Right lobe of liver (tissue), 6 donors: Measurements from ENCODE around the gene ZNF180. TPM values are rescaled to one million over a fixed set of nuclear protein-coding genes. Genes with fewer than 3 reads are reported as not detected.

Experiments used
- ATAC-seq, 4 donors: fragments of 200-7000 bp; cut with Tn5 transposase; one replicate each; pipeline ENCODE4 v1.9.1; 2020; ENCODE audit warnings: mild to moderate bottlenecking in 4 of 4, moderate library complexity in 4 of 4
- DNase-seq, 3 donors: peaks; one replicate each; pipeline ENCODE4 v3.0.0-alpha.2; 2020
- H3K27ac ChIP-seq, 3 donors: fragments of 200-600 bp; one replicate each; pipeline ENCODE4 v1.8.0; 2022
- H3K27me3 ChIP-seq, 2 donors: fragments of 200-600 bp; one replicate each; pipeline ENCODE4 v1.8.0; 2022
- H3K36me3 ChIP-seq, 4 donors: fragments of 200-600 bp; sonication (generic) in 1 of 4; one replicate each; pipeline versions ENCODE4 v1.5.1 to v1.8.0; 2017 to 2022; ENCODE audit warnings: control low read depth in 1 of 4
- H3K4me1 ChIP-seq, 4 donors: fragments of 200-600 bp; sonication (generic) in 1 of 4; one replicate each; pipeline versions ENCODE4 v1.5.1 to v1.8.0; 2017 to 2022; ENCODE audit warnings: control low read depth in 1 of 4
- H3K4me3 ChIP-seq, 3 donors: fragments of 200-600 bp; one replicate each; pipeline ENCODE4 v1.8.0; 2022
- H3K9me3 ChIP-seq, 4 donors: fragments of 200-600 bp; sonication (generic) in 1 of 4; one replicate each; pipeline versions ENCODE4 v1.5.1 to v1.8.0; 2017 to 2022; ENCODE audit warnings: control low read depth in 1 of 4
- CTCF ChIP-seq, 4 donors: fragments of 200-600 bp in 3 of 4; fragments of 450-650 bp in 1 of 4; IDR thresholded peaks; one replicate each; pipeline versions ENCODE4 v1.5.1 to v1.8.0; 2016 to 2022; ENCODE audit warnings: antibody characterized with exemption in 4 of 4, mild to moderate bottlenecking in 2 of 4
- POLR2A ChIP-seq: fragments of 450-650 bp; IDR thresholded peaks from one replicate; pipeline ENCODE4 v1.6.1; 2017; ENCODE audit warnings: antibody characterized with exemption, mild to moderate bottlenecking
- WGBS: methylation state at CpG from one replicate; pipeline ENCODE4 v1.1.6; 2018; ENCODE audit warnings: low coverage, low lambda C conversion rate; ENCODE audit not compliant: insufficient coverage; ENCODE audit errors: missing lambda C conversion rate; 5-methylcytosine and 5-hydroxymethylcytosine counted together
- intact Hi-C, 2 donors: fragments of 100-400 bp; cut with DNase I; formaldehyde crosslinking; loops; one replicate each; pipeline versions ENCODE4 v1.11.2 to v1.14.1; 2022
- total RNA-seq, 6 experiments: library from RNA; depleted of rRNA in 2 of 6; stranded (reverse); fragments of >200 nt in 2 of 6; fragmentation: NEBNext Ultra II Directional in 3 of 6; extraction: Animal tissue kit (Norgen Biotek cat#: 25700) in 3 of 6; gene quantifications; one replicate each; pipeline versions ENCODE4 v1.1.0 to v1.2.4, GENCODE V29; 2016 to 2023
- donor health status: DM: no; HTN: yes; CAD: no.
- donor health status: DM: no; HTN: no; CAD: no.
- donor health status: DM: no; HTN: no; CAD: no.
- donor health status: DM: no; HTN: yes; CAD: no.
- donor health status: DM: no; HTN: yes; CAD: no.

ZNF180 gene
- total RNA-seq, 6 experiments from 2014 or later = 2.4 to 4.1 (median 3.3) TPM

GRCh38 chr19:44515031-44515430 is 14.7 kb upstream of the ZNF180 start:
- TF ChIP-seq POLR2A (no peak), CTCF (IDR thresholded peaks at IDR 0.05) (no peak)
- WGBS = 60% methylated on average over 2 of the region's 3 CpGs
- no peak for DNase-seq

GRCh38 chr19:44512326-44513298 is 12.3 kb upstream of the ZNF180 start:
- Histone ChIP-seq H3K4me1 (no peaks in the 10 kb centered on the region), H3K27me3 (no peaks in the 10 kb centered on the region), H3K27ac (no peak overlapping the region), H3K36me3 (no peaks in the 10 kb centered on the region), H3K4me3 (no peak overlapping the region), H3K9me3 (no peaks in the 10 kb centered on the region)
- TF ChIP-seq POLR2A (no peak), CTCF (IDR thresholded peaks at IDR 0.05) (peak in 3 of 4 donors; percentile 7 to 28 (median 27))
- DNase-seq = no peak
- WGBS = 17% methylated on average over 11 of the region's 12 CpGs
- ATAC-seq = peak in 3 of 4 donors; percentile 36 to 55 (median 39)
- intact Hi-C loops = no loop called here

More at GRCh38 chr19:44515031-44515430, 14.7 kb upstream of the ZNF180 start:
- Histone ChIP-seq H3K36me3 (no peaks in the 10 kb centered on the region), H3K4me1 (no peaks in the 10 kb centered on the region), H3K27ac (no peak overlapping the region), H3K27me3 (no peaks in the 10 kb centered on the region), H3K4me3 (no peak overlapping the region), H3K9me3 (no peaks in the 10 kb centered on the region)
- intact Hi-C loops = no loop called here
- ATAC-seq = no peak

GRCh38 chr19:44509478-44509877 is 9.2 kb upstream of the ZNF180 start:
- no peaks in the 10 kb centered on the region for H3K27me3 ChIP-seq
- ATAC-seq (no peak), DNase-seq (no peak)
- intact Hi-C loops = no loop called here
- no peak for TF ChIP-seq POLR2A
- TF ChIP-seq CTCF (IDR thresholded peaks at IDR 0.05) = no peak
- no peaks in the 10 kb centered on the region for H3K4me1 ChIP-seq
- no peak overlapping the region for H3K4me3 ChIP-seq
- H3K36me3 ChIP-seq = no peaks in the 10 kb centered on the region
- H3K9me3 ChIP-seq = no peaks in the 10 kb centered on the region
- no peak overlapping the region for H3K27ac ChIP-seq

- ATAC-seq (no peak), DNase-seq (no peak)
- no peaks in the 10 kb centered on the region for H3K27me3 ChIP-seq
- no peak overlapping the region for H3K27ac ChIP-seq
- TF ChIP-seq POLR2A (no peak), CTCF (IDR thresholded peaks at IDR 0.05) (no peak)
- peaks cover 0 to 12% (median 3%) of the 10 kb centered on the region in 4 donors for H3K9me3 ChIP-seq
- peak overlapping the region; percentile 70 to 95 (median 76) for H3K4me3 ChIP-seq
- peaks cover 0 to 10% (median 4%) of the 10 kb centered on the region in 4 donors for H3K4me1 ChIP-seq
- 42% methylated on average over 6 of the region's 6 CpGs for WGBS
- peaks cover 0 to 16% (median 5%) of the 10 kb centered on the region in 4 donors for H3K36me3 ChIP-seq
- intact Hi-C loops = no loop called here
Measured at GRCh38 chr19:44499559-44499958, 763 bp downstream of the ZNF180 start.
